ENCODE results near the gene GGT5.
"Not testable (repeated sequence)": the region's sequence is repeated elsewhere in the genome, so short reads cannot be mapped to it uniquely, and the experiment has no call there.

The GGT5 gene

GRCh38 chr22:24247011-24247507 is 2.2 kb upstream of the GGT5 start:
- Mint-ChIP-seq H3K4me3 (no peak overlapping the region), H3K27me3 (ENCODE audit: low read depth) (no peaks in the 10 kb centered on the region), H3K9me3 (no peaks in the 10 kb centered on the region), H3K36me3 (ENCODE audit: low read depth) (no peaks in the 10 kb centered on the region), H3K27ac (peak overlapping the region; percentile 36), H3K4me1 (ENCODE audit: low read depth) (peaks cover 22% of the 10 kb centered on the region)

- H3K27ac Mint-ChIP-seq, H3K4me3 Mint-ChIP-seq: not testable (repeated sequence)
Observed at GRCh38 chr22:24245584-24246561, 991 bp upstream of the GGT5 start.

GRCh38 chr22:24244144-24244787 is 616 bp downstream of the GGT5 start:
- peak overlapping the region; percentile 3 for H3K4me3 Mint-ChIP-seq
- no peaks in the 10 kb centered on the region for H3K36me3 Mint-ChIP-seq (ENCODE audit: low read depth)
- H3K4me1 Mint-ChIP-seq (ENCODE audit: low read depth): peaks cover 41% of the 10 kb centered on the region
- H3K9me3 Mint-ChIP-seq: no peaks in the 10 kb centered on the region
- H3K27me3 Mint-ChIP-seq (ENCODE audit: low read depth): no peaks in the 10 kb centered on the region
- H3K27ac Mint-ChIP-seq: peak overlapping the region; percentile 42

More at GRCh38 chr22:24245584-24246561, 991 bp upstream of the GGT5 start:
- H3K9me3 Mint-ChIP-seq; H3K36me3 Mint-ChIP-seq (ENCODE audit: low read depth); H3K27me3 Mint-ChIP-seq (ENCODE audit: low read depth): not testable (repeated sequence)
- H3K4me1 Mint-ChIP-seq (ENCODE audit: low read depth): peaks cover 30% of the 10 kb centered on the region

GRCh38 chr22:24243417-24243816 is 1.5 kb downstream of the GGT5 start:
- Mint-ChIP-seq H3K4me3 (peak overlapping the region; percentile 70), H3K27ac (peak overlapping the region; percentile 81), H3K4me1 (ENCODE audit: low read depth) (peaks cover 43% of the 10 kb centered on the region)
- H3K36me3 Mint-ChIP-seq (ENCODE audit: low read depth); H3K27me3 Mint-ChIP-seq (ENCODE audit: low read depth); H3K9me3 Mint-ChIP-seq: not testable (repeated sequence)

GRCh38 chr22:24240985-24241692 is 3.7 kb downstream of the GGT5 start:
- peak overlapping the region; percentile 45 for H3K4me3 Mint-ChIP-seq
- not testable (repeated sequence) for H3K27me3 Mint-ChIP-seq (ENCODE audit: low read depth); H3K9me3 Mint-ChIP-seq; H3K36me3 Mint-ChIP-seq (ENCODE audit: low read depth)
- peaks cover 44% of the 10 kb centered on the region for H3K4me1 Mint-ChIP-seq (ENCODE audit: low read depth)
- peak overlapping the region; percentile 70 for H3K27ac Mint-ChIP-seq

GRCh38 chr22:24240381-24240780 is 4.5 kb downstream of the GGT5 start:
- no peaks in the 10 kb centered on the region for H3K9me3 Mint-ChIP-seq
- H3K4me3 Mint-ChIP-seq: no peak overlapping the region
- peaks cover 44% of the 10 kb centered on the region for H3K4me1 Mint-ChIP-seq (ENCODE audit: low read depth)
- no peaks in the 10 kb centered on the region for H3K36me3 Mint-ChIP-seq (ENCODE audit: low read depth)
- no peaks in the 10 kb centered on the region for H3K27me3 Mint-ChIP-seq (ENCODE audit: low read depth)
- peak overlapping the region; percentile 41 for H3K27ac Mint-ChIP-seq

GRCh38 chr22:24238101-24238694 is 6.7 kb downstream of the GGT5 start:
- not testable (repeated sequence) for H3K4me3 Mint-ChIP-seq; H3K9me3 Mint-ChIP-seq; H3K36me3 Mint-ChIP-seq (ENCODE audit: low read depth); H3K27me3 Mint-ChIP-seq (ENCODE audit: low read depth); H3K27ac Mint-ChIP-seq
- peaks cover 34% of the 10 kb centered on the region for H3K4me1 Mint-ChIP-seq (ENCODE audit: low read depth)

- no peaks in the 10 kb centered on the region for H3K9me3 Mint-ChIP-seq
- no peak overlapping the region for H3K27ac Mint-ChIP-seq
- no peaks in the 10 kb centered on the region for H3K27me3 Mint-ChIP-seq (ENCODE audit: low read depth)
- no peak overlapping the region for H3K4me3 Mint-ChIP-seq
- no peaks in the 10 kb centered on the region for H3K36me3 Mint-ChIP-seq (ENCODE audit: low read depth)
- H3K4me1 Mint-ChIP-seq (ENCODE audit: low read depth): peaks cover 20% of the 10 kb centered on the region
Observed at GRCh38 chr22:24236656-24237055, 8.2 kb downstream of the GGT5 start.

- Mint-ChIP-seq H3K9me3 (no peaks in the 10 kb centered on the region), H3K36me3 (ENCODE audit: low read depth) (no peaks in the 10 kb centered on the region), H3K27ac (no peak overlapping the region), H3K27me3 (ENCODE audit: low read depth) (no peaks in the 10 kb centered on the region), H3K4me1 (ENCODE audit: low read depth) (peaks cover 13% of the 10 kb centered on the region), H3K4me3 (no peak overlapping the region)
Observed at GRCh38 chr22:24235315-24235714, 9.6 kb downstream of the GGT5 start.

- H3K36me3 Mint-ChIP-seq (ENCODE audit: low read depth): no peaks in the 10 kb centered on the region
- H3K4me1 Mint-ChIP-seq (ENCODE audit: low read depth): peaks cover 4% of the 10 kb centered on the region
- no peaks in the 10 kb centered on the region for H3K27me3 Mint-ChIP-seq (ENCODE audit: low read depth)
- H3K4me3 Mint-ChIP-seq: no peak overlapping the region
- no peaks in the 10 kb centered on the region for H3K9me3 Mint-ChIP-seq
- H3K27ac Mint-ChIP-seq: no peak overlapping the region
Observed at GRCh38 chr22:24233816-24234215, 11.1 kb downstream of the GGT5 start.

- H3K27ac Mint-ChIP-seq: no peak overlapping the region
- H3K27me3 Mint-ChIP-seq (ENCODE audit: low read depth): no peaks in the 10 kb centered on the region
- peaks cover 4% of the 10 kb centered on the region for H3K4me1 Mint-ChIP-seq (ENCODE audit: low read depth)
- H3K9me3 Mint-ChIP-seq: no peaks in the 10 kb centered on the region
- H3K4me3 Mint-ChIP-seq: no peak overlapping the region
- no peaks in the 10 kb centered on the region for H3K36me3 Mint-ChIP-seq (ENCODE audit: low read depth)
Observed at GRCh38 chr22:24233235-24233634, 11.6 kb downstream of the GGT5 start.

GRCh38 chr22:24232725-24233124 is 12.2 kb downstream of the GGT5 start:
- H3K27me3 Mint-ChIP-seq (ENCODE audit: low read depth): no peaks in the 10 kb centered on the region
- no peak overlapping the region for H3K4me3 Mint-ChIP-seq
- H3K27ac Mint-ChIP-seq: no peak overlapping the region
- no peaks in the 10 kb centered on the region for H3K36me3 Mint-ChIP-seq (ENCODE audit: low read depth)
- peaks cover 4% of the 10 kb centered on the region for H3K4me1 Mint-ChIP-seq (ENCODE audit: low read depth)
- no peaks in the 10 kb centered on the region for H3K9me3 Mint-ChIP-seq

- peaks cover 2% of the 10 kb centered on the region for H3K36me3 Mint-ChIP-seq (ENCODE audit: low read depth)
- H3K27me3 Mint-ChIP-seq (ENCODE audit: low read depth): no peaks in the 10 kb centered on the region
- H3K9me3 Mint-ChIP-seq: no peaks in the 10 kb centered on the region
- H3K4me1 Mint-ChIP-seq (ENCODE audit: low read depth): peaks cover 4% of the 10 kb centered on the region
- no peak overlapping the region for H3K4me3 Mint-ChIP-seq
- no peak overlapping the region for H3K27ac Mint-ChIP-seq
Observed at GRCh38 chr22:24232124-24232523, 12.8 kb downstream of the GGT5 start.

- peaks cover 4% of the 10 kb centered on the region for H3K4me1 Mint-ChIP-seq (ENCODE audit: low read depth)
- H3K4me3 Mint-ChIP-seq: no peak overlapping the region
- H3K9me3 Mint-ChIP-seq: no peaks in the 10 kb centered on the region
- no peaks in the 10 kb centered on the region for H3K27me3 Mint-ChIP-seq (ENCODE audit: low read depth)
- peaks cover 2% of the 10 kb centered on the region for H3K36me3 Mint-ChIP-seq (ENCODE audit: low read depth)
- H3K27ac Mint-ChIP-seq: no peak overlapping the region
Observed at GRCh38 chr22:24231706-24232105, 13.2 kb downstream of the GGT5 start.
